ENCODE measurements around the gene TP53INP2.

- TF ChIP-seq ELF4 (CRISPR knock-in tag; IDR thresholded peaks at IDR 0.05; ENCODE audit: borderline replicate concordance), result no peak
- TF ChIP-seq ZNF30 (CRISPR knock-in tag; IDR thresholded peaks at IDR 0.05), result no peak
- no peak for TF ChIP-seq TOE1 (CRISPR knock-in tag; IDR thresholded peaks at IDR 0.05)
- TF ChIP-seq POLR2A (IDR thresholded peaks at IDR 0.05; ENCODE audit: insufficient read depth in 1 of 2, low read depth in 2 of 2, low read length in 2 of 2), result 0 out of 4 replicates have a peak, but pooled peaks of 1 of the 2 experiments have one; percentile 13
- TF ChIP-seq NFKB2 (CRISPR knock-in tag; IDR thresholded peaks at IDR 0.05; ENCODE audit: borderline replicate concordance), result no peak
- no peak for TF ChIP-seq PCBP1 (IDR thresholded peaks at IDR 0.05; ENCODE audit: borderline replicate concordance, low read depth, low read length)
- no peak for TF ChIP-seq EZH2 (conservative IDR thresholded peaks at IDR 0.05; ENCODE audit: low read depth, low read length)
- TF ChIP-seq POLR2AphosphoS5 (IDR thresholded peaks at IDR 0.05; ENCODE audit: low read depth, low read length), result no peak
- peak; percentile 71 for TF ChIP-seq HNF4A (CRISPR knock-in tag; IDR thresholded peaks at IDR 0.05)
- TF ChIP-seq GABPA (IDR thresholded peaks at IDR 0.05; ENCODE audit: low read depth, low read length), result no peak
- no peak for TF ChIP-seq GABPA (CRISPR knock-in tag; IDR thresholded peaks at IDR 0.05; ENCODE audit: low read depth)
These were observed 13.3 kb downstream of the TP53INP2 start for GRCh38 chr20:34717230-34718095.
